ENCODE measurements around the gene IFNE.

IFNE gene

GRCh38 chr9:21479152-21479702 lies 2.9 kb downstream of the IFNE start:
- H3K4me3 ChIP-seq (ENCODE audit: low read depth, low read length), result no peak overlapping the region
- no peak for DNase-seq (ENCODE audit: low read depth, low spot score)
- POLR2A ChIA-PET, result no interaction called here
- CTCF ChIA-PET, result interaction anchor here (1.0 to 4.4 kb wide), 3 partner anchors 12 to 309 kb away, joined by 4 to 22 read pairs (median 5); no protein-coding TSS in a partner anchor
- TF ChIP-seq, protein P1, sequence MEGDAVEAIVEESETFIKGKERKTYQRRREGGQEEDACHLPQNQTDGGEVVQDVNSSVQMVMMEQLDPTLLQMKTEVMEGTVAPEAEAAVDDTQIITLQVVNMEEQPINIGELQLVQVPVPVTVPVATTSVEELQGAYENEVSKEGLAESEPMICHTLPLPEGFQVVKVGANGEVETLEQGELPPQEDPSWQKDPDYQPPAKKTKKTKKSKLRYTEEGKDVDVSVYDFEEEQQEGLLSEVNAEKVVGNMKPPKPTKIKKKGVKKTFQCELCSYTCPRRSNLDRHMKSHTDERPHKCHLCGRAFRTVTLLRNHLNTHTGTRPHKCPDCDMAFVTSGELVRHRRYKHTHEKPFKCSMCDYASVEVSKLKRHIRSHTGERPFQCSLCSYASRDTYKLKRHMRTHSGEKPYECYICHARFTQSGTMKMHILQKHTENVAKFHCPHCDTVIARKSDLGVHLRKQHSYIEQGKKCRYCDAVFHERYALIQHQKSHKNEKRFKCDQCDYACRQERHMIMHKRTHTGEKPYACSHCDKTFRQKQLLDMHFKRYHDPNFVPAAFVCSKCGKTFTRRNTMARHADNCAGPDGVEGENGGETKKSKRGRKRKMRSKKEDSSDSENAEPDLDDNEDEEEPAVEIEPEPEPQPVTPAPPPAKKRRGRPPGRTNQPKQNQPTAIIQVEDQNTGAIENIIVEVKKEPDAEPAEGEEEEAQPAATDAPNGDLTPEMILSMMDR (IDR thresholded peaks at IDR 0.05; ENCODE audit: insufficient read depth, low read length, missing control alignments), result no peak

DNA sequence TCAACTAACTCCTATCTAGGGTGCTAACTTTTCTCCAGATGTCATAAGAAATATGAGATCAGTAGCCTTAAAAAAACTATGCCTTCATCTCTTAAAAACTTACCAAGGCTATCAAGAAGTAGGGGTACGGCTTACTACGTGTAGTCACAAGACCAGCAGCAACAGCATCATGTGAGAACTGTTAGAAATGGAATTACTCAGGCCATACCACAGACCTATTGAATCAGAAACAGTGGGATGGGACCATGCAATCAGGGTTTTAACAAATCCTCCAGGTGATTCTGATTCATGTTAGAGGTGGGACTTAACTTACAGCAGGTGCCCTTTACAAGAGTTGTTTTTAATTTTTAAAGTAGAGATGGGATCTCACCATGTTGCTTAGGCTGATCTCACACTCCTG lies 4.6 kb downstream of the IFNE start:
- DNase-seq (ENCODE audit: low read depth, low spot score), result no peak
- ChIA-PET CTCF (interaction anchor here (3.2 kb wide), 1 partner anchor 11 kb away, joined by 15 read pairs; no protein-coding TSS in a partner anchor), POLR2A (no interaction called here)
- TF ChIP-seq, protein P1 (IDR thresholded peaks at IDR 0.05; ENCODE audit: insufficient read depth, low read length, missing control alignments), result no peak
- H3K4me3 ChIP-seq (ENCODE audit: low read depth, low read length), result no peak overlapping the region

- DNase-seq (ENCODE audit: low read depth, low spot score), result no peak
- ChIA-PET POLR2A (no interaction called here), CTCF (interaction anchor here (0.7 to 2.8 kb wide), 9 partner anchors 10 to 315 kb away, joined by 3 to 14 read pairs (median 3); no protein-coding TSS in a partner anchor)
- H3K4me3 ChIP-seq (ENCODE audit: low read depth, low read length), result no peak overlapping the region
- TF ChIP-seq, protein P1 (IDR thresholded peaks at IDR 0.05; ENCODE audit: insufficient read depth, low read length, missing control alignments), result no peak
Measured at GRCh38 chr9:21473236-21473635, 8.9 kb downstream of the IFNE start.

DNA sequence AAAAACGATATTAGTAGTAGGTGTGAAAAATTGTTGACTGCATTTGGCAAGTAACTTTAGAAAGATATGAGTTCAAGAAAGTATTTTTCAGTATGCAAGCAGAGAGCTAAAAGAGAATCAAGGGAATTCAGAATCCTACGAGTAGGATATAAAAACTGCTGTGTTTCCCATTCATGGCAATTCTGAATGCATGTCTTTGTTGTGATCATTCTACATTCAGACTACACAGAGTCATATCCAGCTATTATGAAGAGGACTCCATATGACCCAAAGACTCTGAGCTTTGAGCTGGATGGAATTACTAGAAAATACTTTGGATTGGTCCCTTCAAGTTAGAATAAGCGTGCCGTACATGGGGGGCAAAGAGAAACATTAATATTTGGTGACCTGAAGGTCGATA lies 12.0 kb downstream of the IFNE start:
- ChIA-PET POLR2A (no interaction called here), CTCF (interaction anchor here (0.7 kb wide), 1 partner anchor 323 kb away, joined by 3 read pairs; no protein-coding TSS in a partner anchor)
- no peak overlapping the region for H3K4me3 ChIP-seq (ENCODE audit: low read depth, low read length)
- TF ChIP-seq, protein P1 (IDR thresholded peaks at IDR 0.05; ENCODE audit: insufficient read depth, low read length, missing control alignments), result no peak
- no peak for DNase-seq (ENCODE audit: low read depth, low spot score)

DNA sequence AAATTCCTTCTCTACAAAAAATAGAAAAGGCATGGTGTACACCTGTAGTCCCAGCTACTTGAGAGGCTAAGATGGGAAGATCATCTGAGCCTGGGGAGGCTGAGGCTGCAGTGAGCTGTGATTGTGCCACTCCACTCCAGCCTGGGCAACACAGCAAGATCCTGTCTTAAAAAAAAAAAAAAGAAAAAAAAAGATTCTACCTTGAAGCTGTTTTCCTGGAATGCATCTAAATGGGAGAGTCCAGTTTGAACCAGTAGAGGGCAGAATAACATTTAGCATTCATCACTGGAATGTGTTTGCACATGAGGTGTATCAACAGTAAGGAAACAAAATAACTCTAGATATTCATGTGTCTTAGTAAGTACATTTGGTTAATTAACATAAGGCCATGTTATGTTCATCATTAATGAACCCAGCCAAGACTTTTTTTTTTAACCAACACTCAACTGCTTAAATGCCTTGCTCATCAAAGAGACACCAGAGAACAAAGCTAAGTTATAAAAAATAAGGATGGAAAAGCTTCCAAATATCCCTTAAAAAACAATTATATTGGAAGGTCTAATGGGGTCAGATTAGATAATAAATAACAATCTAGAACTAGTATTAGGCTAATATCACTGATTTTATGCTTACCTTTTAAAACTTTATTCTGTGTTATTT lies 16.1 kb downstream of the IFNE start:
- TF ChIP-seq, protein P1 (IDR thresholded peaks at IDR 0.05; ENCODE audit: insufficient read depth, low read length, missing control alignments), result peak; percentile 51
- no peak for DNase-seq (ENCODE audit: low read depth, low spot score)
- ChIA-PET CTCF (interaction anchor here (0.6 to 8.0 kb wide), 41 partner anchors 10 to 772 kb away, joined by 3 to 77 read pairs (median 4); partner anchors contain the start of gene IFNE), POLR2A (no interaction called here)
- no peak overlapping the region for H3K4me3 ChIP-seq (ENCODE audit: low read depth, low read length)

- no peak overlapping the region for H3K4me3 ChIP-seq (ENCODE audit: low read depth, low read length)
- POLR2A ChIA-PET, result no interaction called here
- CTCF ChIA-PET, result interaction anchor here (0.8 to 8.0 kb wide), 22 partner anchors 9 to 773 kb away, joined by 3 to 77 read pairs (median 6); partner anchors contain the start of gene IFNE
- no peak for DNase-seq (ENCODE audit: low read depth, low spot score)
- TF ChIP-seq, protein P1 (IDR thresholded peaks at IDR 0.05; ENCODE audit: insufficient read depth, low read length, missing control alignments), result no peak
Measured at GRCh38 chr9:21465138-21465537, 17.0 kb downstream of the IFNE start.

Measured in AG04449 (cell line).